Vagina (tissue), 2 donors: ENCODE data around the gene PTPRG.

Source experiments
- POLR2A ChIP-seq, 2 donors: fragments of 450-650 bp; IDR thresholded peaks; one replicate each; pipeline ENCODE4 v1.6.1; 2017; ENCODE audit warnings: antibody characterized with exemption in 2 of 2, mild to moderate bottlenecking in 2 of 2, moderate library complexity in 2 of 2
- TF ChIP-seq, protein P1 (sequence below), 3 experiments: fragments of 450-650 bp in 2 of 3; fragments of 200-600 bp in 1 of 3; sonication (generic) in 1 of 3; IDR thresholded peaks; one replicate each; pipeline ENCODE4 v1.5.1; 2017 to 2019; ENCODE audit warnings: antibody characterized with exemption in 3 of 3, mild to moderate bottlenecking in 2 of 3, moderate library complexity in 2 of 3

DNA sequence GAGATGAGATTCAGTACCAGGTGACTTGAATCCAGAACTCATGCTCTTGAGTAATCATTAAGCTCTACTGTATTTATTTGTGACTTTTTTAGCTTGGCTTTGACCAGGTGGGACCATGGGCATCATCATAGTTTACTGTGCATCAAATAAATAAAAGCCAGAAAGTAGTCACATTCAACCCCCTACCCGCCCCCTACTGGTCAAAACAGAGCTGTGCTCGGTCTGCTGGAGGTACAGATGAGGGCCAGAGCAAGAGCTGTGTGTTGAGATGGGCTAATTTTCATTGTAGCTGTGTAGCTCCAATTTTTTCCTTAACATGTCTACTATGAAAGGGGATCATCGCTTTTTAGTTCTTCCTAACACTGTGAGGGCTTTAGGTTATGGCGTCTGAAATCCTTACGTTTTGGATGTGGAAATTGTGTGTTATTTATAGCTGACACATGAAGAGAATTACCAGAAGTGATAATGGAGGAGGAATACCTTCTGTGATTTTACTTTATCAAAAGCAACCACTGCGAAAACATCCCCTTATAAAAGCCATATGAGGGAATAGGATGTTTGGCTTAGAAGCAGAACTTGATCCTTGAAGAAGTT, 375.1 kb downstream of the PTPRG start:
- TF ChIP-seq, protein P1, sequence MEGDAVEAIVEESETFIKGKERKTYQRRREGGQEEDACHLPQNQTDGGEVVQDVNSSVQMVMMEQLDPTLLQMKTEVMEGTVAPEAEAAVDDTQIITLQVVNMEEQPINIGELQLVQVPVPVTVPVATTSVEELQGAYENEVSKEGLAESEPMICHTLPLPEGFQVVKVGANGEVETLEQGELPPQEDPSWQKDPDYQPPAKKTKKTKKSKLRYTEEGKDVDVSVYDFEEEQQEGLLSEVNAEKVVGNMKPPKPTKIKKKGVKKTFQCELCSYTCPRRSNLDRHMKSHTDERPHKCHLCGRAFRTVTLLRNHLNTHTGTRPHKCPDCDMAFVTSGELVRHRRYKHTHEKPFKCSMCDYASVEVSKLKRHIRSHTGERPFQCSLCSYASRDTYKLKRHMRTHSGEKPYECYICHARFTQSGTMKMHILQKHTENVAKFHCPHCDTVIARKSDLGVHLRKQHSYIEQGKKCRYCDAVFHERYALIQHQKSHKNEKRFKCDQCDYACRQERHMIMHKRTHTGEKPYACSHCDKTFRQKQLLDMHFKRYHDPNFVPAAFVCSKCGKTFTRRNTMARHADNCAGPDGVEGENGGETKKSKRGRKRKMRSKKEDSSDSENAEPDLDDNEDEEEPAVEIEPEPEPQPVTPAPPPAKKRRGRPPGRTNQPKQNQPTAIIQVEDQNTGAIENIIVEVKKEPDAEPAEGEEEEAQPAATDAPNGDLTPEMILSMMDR (IDR thresholded peaks at IDR 0.05): peak in 2 of 3 experiments; percentile 22 to 26
- no peak for TF ChIP-seq POLR2A (IDR thresholded peaks at IDR 0.05)
